Erythroblast (primary cell): Measurements from ENCODE around the gene VPS37B.

Experiments
- GATA1 ChIP-seq: IDR thresholded peaks from 2 replicates; pipeline ENCODE4 v1.6.1; 2011; ENCODE audit warnings: low read depth, mild to moderate bottlenecking, control low read depth, low read length, moderate library complexity
- POLR2A ChIP-seq: IDR thresholded peaks from 2 replicates; pipeline ENCODE4 v1.6.1; 2011; ENCODE audit warnings: mild to moderate bottlenecking, low read length

DNA sequence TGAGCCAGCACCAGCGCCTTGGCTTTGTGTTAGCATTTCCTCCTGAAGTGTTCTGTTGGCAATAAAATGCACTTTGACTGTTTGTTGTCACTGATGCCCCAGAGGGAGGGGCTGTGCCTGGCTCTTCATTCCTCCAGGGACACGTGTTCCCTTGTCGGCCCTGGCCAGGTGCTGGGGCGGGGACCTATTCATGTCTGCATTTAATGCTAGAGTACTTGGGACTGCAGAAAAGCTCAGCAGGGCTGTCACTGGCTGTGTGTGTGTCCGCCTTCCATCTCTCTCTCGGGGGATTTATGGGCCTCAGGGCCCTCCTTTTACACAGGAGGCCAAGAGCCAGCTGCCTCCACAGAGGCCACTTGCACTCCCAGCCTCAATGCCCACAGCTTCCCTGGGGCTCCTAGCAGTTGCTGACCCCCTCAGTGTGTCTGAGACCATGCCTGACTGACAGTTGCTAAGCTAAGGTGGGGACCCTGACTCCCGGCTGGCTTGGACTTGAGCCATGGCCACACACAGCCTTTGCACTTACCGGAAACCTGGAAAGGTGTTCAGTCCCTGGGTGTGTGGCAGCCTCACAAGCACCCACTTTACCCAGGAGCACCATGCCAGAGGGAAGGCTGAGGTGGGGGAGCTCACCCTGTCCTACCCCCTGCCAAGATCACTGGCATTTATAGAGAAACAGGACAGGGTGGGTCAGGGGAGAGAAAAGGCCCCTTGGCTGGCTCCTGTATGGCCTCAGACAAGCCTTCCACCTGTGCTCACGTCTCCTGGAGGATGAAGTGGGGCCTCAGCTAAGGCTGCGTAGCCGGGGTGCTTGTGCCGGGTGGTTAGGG lies 32.8 kb downstream of the VPS37B start:
- TF ChIP-seq GATA1 (no peak), POLR2A (no peak)
